ENCODE results near the gene APBB2. TPM values are rescaled to one million over a fixed set of nuclear protein-coding genes. Genes with fewer than 3 reads are reported as not detected.

APBB2 gene
- total RNA-seq, 1 experiment from 2014 or later: 46.0 TPM

DNA sequence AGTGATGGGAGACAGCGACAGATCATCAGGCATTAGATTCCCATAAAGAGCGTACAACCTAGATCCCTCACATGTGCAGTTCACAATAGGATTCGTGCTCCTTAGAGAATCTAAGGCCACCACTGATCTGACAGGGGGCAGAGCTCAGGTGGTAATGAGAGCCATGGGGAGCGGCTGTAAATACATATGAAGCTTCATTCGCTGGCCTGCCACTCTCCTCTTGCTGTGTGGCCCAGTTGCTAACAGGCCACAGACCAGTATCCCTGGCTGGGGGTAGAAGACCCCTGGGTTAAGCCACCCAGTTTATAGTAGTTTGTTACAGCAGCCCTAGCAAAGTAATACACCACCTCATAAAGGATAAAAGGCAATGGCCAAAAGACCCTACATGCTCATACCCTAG lies 30.3 kb downstream of the APBB2 start:
- Histone ChIP-seq H3K9me2 (ENCODE audit: insufficient read depth) (no peaks in the 10 kb centered on the region), H2AFZ (no peak overlapping the region), H3K4me1 (replicated peaks; ENCODE audit: insufficient read depth) (peaks cover 38% of the 10 kb centered on the region), H3K9me3 (ENCODE audit: insufficient read depth, low read depth) (0 out of 2 replicates have a peak, but pooled peaks cover 4% of the 10 kb centered on the region), H3K27ac (no peak overlapping the region), H4K20me1 (ENCODE audit: insufficient read depth) (peaks cover 7% of the 10 kb centered on the region; the same call in 1 of the 2 replicates), H3K4me2 (no peak overlapping the region), H3K36me3 (ENCODE audit: low read depth) (no peaks in the 10 kb centered on the region), H3F3A (ENCODE audit: insufficient read depth, low read depth) (peaks cover 11% of the 10 kb centered on the region; the same call in 1 of the 2 replicates), H3K79me2 (ENCODE audit: low read depth) (peaks cover 36% of the 10 kb centered on the region), H3K27me3 (ENCODE audit: insufficient read depth, low read depth) (no peaks in the 10 kb centered on the region), H3K4me3 (no peak overlapping the region)
- CTCF ChIA-PET: no interaction called here
- TF ChIP-seq, protein P1, sequence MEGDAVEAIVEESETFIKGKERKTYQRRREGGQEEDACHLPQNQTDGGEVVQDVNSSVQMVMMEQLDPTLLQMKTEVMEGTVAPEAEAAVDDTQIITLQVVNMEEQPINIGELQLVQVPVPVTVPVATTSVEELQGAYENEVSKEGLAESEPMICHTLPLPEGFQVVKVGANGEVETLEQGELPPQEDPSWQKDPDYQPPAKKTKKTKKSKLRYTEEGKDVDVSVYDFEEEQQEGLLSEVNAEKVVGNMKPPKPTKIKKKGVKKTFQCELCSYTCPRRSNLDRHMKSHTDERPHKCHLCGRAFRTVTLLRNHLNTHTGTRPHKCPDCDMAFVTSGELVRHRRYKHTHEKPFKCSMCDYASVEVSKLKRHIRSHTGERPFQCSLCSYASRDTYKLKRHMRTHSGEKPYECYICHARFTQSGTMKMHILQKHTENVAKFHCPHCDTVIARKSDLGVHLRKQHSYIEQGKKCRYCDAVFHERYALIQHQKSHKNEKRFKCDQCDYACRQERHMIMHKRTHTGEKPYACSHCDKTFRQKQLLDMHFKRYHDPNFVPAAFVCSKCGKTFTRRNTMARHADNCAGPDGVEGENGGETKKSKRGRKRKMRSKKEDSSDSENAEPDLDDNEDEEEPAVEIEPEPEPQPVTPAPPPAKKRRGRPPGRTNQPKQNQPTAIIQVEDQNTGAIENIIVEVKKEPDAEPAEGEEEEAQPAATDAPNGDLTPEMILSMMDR (conservative IDR thresholded peaks at IDR 0.05): no peak
- no peak for TF ChIP-seq EZH2 (IDR thresholded peaks at IDR 0.05; ENCODE audit: low read depth)
- intact Hi-C loops (cut with micrococcal nuclease; ENCODE audit: unreplicated experiment): no loop called here
- no peak for DNase-seq
- POLR2A ChIA-PET (ENCODE audit: unreplicated experiment): no interaction called here
- no TSS peak for BruUV-seq (replicated peaks)

DNA sequence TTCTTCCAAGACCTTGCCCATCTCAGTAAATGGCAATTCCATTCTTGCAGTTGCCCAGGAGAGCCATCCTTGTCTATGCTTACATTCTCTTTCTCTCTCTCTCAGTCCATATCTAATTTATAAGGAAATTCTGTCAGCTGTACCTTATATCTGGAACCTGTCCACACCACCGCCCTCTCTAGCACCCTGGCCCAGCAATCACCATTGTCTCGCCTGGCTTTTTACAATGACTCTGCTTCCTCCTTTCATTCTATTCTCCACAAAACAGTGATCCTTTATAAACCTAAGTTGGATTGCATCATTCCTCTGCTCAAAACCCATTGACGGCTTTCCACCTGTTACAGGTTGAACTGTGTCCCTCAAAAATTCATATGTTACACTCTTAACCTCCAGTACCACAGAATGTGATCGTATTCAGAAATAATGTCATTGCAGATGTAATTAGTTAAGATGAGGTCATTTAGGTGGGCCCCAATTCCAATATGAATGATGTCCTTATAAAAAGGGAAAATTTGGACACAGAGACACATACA lies 31.3 kb downstream of the APBB2 start:
- Histone ChIP-seq H3F3A (ENCODE audit: insufficient read depth, low read depth) (peaks cover 11% of the 10 kb centered on the region; the same call in 1 of the 2 replicates), H4K20me1 (ENCODE audit: insufficient read depth) (peaks cover 7% of the 10 kb centered on the region; the same call in 1 of the 2 replicates), H3K27me3 (ENCODE audit: insufficient read depth, low read depth) (no peaks in the 10 kb centered on the region), H3K4me3 (no peak overlapping the region), H3K27ac (no peak overlapping the region), H3K79me2 (ENCODE audit: low read depth) (peaks cover 40% of the 10 kb centered on the region), H3K9me3 (ENCODE audit: insufficient read depth, low read depth) (0 out of 2 replicates have a peak, but pooled peaks cover 4% of the 10 kb centered on the region), H3K4me2 (no peak overlapping the region), H3K9me2 (ENCODE audit: insufficient read depth) (no peaks in the 10 kb centered on the region), H2AFZ (no peak overlapping the region), H3K4me1 (replicated peaks; ENCODE audit: insufficient read depth) (peaks cover 44% of the 10 kb centered on the region), H3K36me3 (ENCODE audit: low read depth) (no peaks in the 10 kb centered on the region)
- ChIA-PET POLR2A (ENCODE audit: unreplicated experiment) (no interaction called here), CTCF (no interaction called here)
- BruUV-seq (replicated peaks): no TSS peak
- no peak for TF ChIP-seq EZH2 (IDR thresholded peaks at IDR 0.05; ENCODE audit: low read depth)
- TF ChIP-seq, protein P1 (conservative IDR thresholded peaks at IDR 0.05): no peak
- intact Hi-C loops (cut with micrococcal nuclease; ENCODE audit: unreplicated experiment): no loop called here
- DNase-seq: no peak

DNA sequence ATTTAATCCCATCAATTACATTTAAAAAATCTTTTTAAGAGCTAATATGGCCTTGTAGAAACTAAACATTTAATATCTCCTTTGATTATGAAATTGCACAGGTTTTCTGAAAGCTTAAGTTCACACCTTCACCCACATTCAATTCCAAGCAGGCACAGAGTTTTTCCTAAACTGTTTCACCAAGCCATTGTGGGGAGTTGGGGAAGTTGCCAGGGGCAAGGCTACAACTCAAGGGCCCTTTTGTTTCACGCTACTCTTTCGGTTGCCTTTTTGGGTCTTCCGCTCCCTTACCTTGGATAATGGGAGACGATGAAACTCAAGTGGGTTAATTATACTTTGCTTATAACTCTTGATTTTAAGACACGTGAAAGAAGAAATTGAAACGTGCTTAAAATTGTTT lies 33.3 kb downstream of the APBB2 start:
- H2AFZ ChIP-seq: no peak overlapping the region
- H3K4me2 ChIP-seq: no peak overlapping the region
- no peak for TF ChIP-seq EZH2 (IDR thresholded peaks at IDR 0.05; ENCODE audit: low read depth)
- TF ChIP-seq, protein P1 (conservative IDR thresholded peaks at IDR 0.05): no peak
- peaks cover 35% of the 10 kb centered on the region; the same call in 1 of the 2 replicates for H3K79me2 ChIP-seq (ENCODE audit: low read depth)
- no peaks in the 10 kb centered on the region for H3K36me3 ChIP-seq (ENCODE audit: low read depth)
- H3K9me3 ChIP-seq (ENCODE audit: insufficient read depth, low read depth): no peaks in the 10 kb centered on the region
- no peak for DNase-seq
- no peaks in the 10 kb centered on the region for H3K27me3 ChIP-seq (ENCODE audit: insufficient read depth, low read depth)
- intact Hi-C loops (cut with micrococcal nuclease; ENCODE audit: unreplicated experiment): no loop called here
- POLR2A ChIA-PET (ENCODE audit: unreplicated experiment): no interaction called here
- H3K4me3 ChIP-seq: no peak overlapping the region
- no TSS peak for BruUV-seq (replicated peaks)
- peaks cover 44% of the 10 kb centered on the region for H3K4me1 ChIP-seq (replicated peaks; ENCODE audit: insufficient read depth)
- CTCF ChIA-PET: no interaction called here
- no peaks in the 10 kb centered on the region; the same call in 1 of the 2 replicates for H3K9me2 ChIP-seq (ENCODE audit: insufficient read depth)
- no peak overlapping the region for H3K27ac ChIP-seq
- no peaks in the 10 kb centered on the region for H4K20me1 ChIP-seq (ENCODE audit: insufficient read depth)
- H3F3A ChIP-seq (ENCODE audit: insufficient read depth, low read depth): peaks cover 12% of the 10 kb centered on the region; the same call in 1 of the 2 replicates
